GM21576 (cell line): ENCODE results near the gene HPSE2.

Experiments
- ATAC-seq: cut with Tn5 transposase; IDR thresholded peaks from one replicate; pipeline ENCODE4 v1.9.1; 2021; ENCODE audit warnings: mild to moderate bottlenecking, moderate library complexity; ENCODE audit not compliant: unreplicated experiment

HPSE2 gene

DNA sequence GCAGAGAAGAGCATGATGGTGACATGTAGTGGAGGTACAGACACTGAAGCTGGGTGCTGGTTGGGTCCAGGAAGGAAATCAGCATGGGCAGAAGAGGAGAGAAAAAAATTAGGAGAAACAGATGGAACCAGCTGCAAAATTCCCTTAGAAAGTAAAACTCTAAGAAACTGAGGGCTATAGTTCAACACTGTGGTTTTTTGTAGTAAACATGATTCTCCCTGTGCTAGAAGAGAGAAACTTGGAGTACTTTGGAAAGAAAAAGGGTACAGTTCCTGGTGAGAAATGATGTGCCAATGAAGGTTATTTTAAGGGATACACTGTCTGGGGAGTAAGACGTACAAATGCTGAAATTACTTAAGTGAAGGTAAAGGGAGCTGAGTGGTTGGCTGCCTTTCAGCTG lies 607.4 kb downstream of the HPSE2 start:
- ATAC-seq, result no peak

DNA sequence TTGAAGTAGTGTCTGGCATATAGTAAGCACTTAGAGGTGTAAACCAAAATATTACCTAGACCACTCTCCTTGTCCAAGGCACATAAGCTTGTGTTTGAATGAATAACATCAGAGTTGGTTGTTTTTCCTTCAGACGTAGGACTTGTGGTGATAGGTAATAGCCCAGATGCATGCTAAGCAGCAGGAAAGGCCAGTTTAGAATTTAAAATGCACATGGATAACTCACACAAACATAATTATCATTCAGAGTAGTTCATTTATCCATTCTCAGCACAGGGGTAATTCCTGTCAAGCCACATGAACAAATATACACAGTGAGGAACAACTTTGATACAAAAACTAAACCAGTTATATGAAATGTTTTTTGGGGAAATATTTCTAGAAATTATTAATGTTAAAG lies 607.9 kb downstream of the HPSE2 start:
- ATAC-seq, result no peak

DNA sequence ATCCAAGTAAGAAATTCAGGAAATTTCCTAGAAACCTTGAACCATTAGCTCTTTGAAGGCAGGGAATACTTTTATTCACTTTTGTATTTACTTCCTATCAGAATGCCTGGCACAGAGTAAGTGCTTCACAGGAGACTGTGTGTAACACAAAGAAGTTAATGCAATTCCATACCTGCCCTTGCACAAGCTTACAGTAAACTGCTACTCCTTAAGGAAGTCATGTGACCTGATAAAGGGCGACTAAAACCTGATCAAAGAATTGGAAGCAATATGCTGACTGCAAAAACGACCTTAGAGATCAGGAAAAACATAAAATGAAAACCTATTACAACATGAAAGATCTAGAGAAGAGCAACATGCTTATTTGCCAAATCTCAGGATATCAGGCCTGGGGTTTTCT lies 610.7 kb downstream of the HPSE2 start:
- no peak for ATAC-seq

DNA sequence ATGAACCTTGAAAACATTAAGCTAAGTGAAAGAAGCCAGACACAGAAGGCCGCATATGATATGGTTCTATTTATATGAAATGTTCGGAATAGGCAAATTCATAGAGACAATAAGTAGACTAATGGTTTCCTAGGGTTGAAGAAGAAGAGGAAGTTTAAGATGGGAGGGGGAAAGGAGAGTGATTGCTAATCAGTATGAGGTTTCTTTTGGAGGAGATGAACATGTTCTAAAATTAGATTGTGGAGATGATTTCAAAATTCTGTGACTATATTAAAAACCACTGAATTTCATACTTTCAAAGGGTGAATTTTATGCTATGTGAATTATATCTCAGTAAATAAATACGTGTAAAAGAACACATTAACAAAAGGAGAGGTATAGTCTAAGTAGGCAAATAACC lies 612.5 kb downstream of the HPSE2 start:
- no peak for ATAC-seq

DNA sequence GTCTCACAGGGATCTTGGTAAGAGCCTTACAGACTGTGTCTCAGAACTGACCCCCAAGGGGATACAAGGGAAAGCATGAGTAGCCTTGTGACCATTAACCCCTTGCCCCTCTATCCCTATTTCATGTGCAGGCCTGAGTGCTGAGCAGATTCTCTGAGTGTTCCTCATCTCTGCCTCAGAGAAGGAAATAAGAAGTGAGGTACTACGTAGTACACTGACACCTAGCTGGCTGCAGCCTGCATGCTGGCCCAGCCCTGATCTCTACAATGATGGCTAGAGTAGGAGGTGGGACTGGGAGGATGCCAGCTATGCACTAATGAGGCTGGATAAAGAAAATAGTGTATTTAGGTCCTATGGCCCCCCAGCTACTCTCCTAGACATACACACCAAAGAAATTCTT lies 614.0 kb downstream of the HPSE2 start:
- ATAC-seq, result no peak

DNA sequence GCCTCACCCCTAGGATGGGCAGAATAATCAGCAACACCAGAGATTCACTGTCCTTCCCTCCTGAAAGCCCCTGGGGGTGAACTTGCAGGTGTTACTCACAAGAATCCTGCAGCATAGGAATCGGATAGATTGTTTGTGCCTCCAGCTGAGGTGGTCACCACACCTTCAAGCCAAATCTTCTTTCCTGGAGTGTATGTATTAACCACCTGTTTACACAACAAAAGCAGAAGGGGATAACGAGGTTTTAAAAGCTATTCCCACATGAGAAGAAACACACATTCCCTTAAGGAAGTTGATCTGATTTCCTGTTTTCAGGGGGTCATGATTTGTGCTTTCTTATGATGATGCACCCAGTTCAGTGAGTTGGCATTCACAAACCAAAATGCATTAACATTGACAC lies 615.1 kb downstream of the HPSE2 start:
- no peak for ATAC-seq

DNA sequence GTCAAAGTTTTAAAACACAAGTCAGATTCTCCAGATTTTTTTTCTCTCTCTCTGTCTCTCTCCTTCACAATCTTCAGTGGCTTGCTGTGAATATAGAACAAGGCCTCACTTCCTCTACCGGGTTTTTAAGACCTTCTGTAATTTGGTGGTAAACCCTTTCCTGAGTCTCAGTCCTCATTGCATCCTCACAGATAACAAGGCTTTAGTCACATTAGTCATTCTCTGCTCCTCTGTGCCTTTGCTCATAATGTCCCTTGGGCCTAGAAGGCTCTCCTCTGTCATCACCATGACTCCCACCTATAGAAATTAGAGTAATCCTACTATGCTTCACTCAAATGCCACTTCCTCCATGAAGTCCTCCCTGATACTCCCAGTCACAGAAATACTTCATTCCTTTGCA lies 616.2 kb downstream of the HPSE2 start:
- no peak for ATAC-seq

DNA sequence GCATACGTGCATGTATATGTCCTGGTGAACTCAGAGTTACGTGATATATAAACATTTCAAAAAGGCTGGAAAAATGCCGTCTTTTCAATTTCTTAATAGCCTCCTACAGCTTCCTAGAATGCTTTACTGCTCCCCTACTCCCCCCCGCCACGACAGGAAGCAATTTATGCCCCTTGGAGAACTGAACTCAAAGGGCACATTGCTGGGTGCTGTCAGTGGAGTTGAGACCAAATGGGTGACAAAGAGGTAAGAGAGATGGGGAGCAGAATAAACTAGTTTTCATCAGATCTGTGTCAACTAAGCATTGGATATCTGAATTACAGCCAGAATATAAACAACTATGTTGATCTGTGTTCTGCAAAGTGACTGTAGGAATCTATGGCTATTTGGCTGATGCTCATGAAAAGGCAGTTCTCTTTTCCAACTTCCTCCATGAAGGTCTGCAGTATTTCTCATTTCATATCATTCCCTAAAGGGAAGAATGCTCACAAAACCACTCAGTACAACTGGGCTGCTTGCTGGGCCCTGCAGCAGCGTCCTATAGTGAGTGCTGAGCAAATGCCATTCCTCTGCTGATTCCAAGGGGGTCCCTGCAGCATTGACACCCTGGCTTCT lies 617.6 kb downstream of the HPSE2 start:
- no peak for ATAC-seq

DNA sequence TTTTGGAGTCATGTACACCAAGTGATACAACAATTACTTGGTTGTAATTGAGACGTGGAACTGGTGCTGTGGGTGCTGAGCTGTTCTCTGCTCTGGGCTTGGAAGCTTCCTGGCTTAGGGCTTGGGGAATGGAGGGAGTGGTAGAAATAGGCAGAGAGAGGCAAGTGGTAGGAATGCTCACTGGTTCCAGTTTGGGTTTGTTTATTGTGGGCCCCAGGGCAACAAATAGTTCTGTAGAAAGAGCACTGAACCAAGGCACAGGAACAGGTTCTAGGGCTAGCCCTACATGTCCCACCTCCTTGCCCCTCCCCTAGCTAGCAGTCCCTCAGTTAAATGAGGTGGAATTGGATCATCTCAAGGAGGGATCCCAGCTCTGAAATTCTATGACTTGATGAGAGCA lies 622.2 kb downstream of the HPSE2 start:
- ATAC-seq, result no peak

DNA sequence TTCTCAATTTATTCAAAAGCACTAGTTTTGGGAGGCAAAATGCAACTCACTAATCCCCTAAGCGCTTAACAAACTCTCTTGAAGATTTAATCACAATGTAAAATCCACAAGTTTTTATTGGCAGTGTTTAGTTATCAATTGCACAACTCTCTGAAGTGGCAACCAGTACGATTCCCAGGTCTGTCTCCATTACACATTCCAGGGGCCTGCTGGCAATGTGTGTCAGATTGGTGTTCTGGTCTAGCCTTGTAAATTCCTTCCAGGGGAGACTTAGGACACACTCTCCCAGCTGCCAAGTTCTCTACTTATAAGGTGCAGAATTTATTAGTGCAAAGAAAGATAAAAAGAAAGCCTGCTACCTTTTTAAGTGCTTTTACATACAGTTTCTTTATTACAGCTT lies 624.2 kb downstream of the HPSE2 start:
- ATAC-seq, result no peak

DNA sequence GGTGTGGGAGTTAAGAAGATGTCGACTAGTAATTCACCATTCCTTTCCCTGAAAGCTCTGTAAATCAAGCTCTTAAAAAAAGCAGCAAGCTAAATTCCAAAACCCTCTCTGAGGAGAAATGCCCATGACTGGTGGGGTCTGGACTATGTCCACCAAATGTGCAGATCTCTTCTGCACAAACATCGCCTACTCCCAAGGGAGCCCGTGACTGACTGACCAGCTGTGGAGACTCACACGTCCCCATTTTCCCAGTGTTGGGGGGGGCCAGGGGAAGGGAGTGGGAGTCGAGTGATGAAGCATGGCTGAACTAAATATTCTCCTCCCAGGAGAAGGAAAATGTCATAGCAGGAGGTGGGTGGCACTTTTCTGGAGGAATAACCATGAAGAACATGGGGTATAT lies 624.8 kb downstream of the HPSE2 start:
- ATAC-seq, result no peak

DNA sequence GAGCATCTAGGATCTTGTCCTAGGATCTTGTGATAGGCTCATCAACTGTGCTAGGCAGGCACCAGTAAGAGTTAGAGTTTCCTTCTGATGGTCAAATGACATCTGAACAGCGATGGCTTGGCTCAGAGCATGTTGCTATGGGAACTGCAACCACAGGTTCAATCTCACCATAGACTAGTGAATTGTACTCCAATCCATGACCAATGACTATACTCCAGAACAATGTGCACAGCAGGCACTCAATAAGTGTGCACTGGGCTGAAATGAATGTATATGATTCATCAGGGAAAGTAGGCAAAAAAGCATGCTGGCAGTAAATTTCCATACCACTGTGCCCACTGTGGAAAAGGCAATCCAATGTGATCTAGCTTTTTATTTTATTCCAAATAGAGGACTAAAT lies 625.4 kb downstream of the HPSE2 start:
- ATAC-seq, result no peak

DNA sequence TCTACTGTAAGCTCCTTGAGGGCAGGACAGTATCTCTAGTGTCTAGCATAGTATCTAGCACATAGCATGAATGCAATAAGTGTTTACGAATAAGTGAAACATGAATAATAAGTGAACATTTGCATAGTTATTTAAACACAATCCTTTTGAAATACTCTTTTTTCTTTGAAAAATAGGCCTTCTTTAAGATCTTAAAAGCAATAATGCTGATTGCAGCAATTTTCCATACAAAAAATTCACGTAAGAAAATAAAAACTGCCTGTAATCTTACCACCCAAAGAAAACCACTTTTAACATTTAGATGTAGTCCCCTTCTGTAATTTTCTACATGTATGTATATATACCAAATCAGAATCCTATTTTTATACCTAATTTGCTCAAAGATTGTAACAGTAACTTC lies 626.4 kb downstream of the HPSE2 start:
- no peak for ATAC-seq

DNA sequence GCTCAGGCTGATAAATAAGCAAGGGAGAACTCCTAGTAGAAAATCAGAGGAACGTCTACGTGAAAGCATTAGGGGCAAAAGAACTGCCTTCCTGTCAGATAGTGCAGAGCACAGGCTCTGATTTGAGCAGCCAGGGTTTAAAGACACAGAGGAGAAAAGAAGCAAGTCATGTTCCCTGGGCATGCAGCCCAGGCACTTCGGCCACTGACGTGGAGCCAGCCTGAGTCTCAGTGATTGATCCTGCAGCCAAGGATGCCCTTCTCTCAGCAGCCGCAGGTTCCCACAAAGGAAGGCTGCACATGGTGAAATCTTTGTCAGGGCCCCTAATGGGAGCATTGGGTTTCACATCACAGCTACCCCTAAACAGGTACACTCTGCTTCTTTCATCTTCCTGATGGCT lies 627.2 kb downstream of the HPSE2 start:
- ATAC-seq, result no peak

DNA sequence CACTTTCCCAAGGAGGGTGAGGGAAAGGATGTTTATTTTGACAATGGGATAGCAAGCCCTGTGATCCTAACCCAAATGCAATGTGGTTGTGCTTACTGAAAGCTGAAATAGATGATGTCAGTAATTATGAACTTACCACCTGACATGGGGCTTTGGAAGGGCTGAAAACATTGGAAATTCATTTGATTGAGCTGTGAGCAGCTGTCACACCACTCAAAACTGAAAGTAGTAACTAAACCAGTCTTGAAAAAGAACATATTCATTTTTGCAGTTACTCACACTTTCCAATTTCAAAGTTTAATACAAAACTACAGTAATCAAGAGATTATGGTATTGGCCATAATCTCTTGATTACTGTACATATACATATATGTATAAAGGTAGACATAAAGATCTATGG lies 633.4 kb downstream of the HPSE2 start:
- ATAC-seq, result no peak

DNA sequence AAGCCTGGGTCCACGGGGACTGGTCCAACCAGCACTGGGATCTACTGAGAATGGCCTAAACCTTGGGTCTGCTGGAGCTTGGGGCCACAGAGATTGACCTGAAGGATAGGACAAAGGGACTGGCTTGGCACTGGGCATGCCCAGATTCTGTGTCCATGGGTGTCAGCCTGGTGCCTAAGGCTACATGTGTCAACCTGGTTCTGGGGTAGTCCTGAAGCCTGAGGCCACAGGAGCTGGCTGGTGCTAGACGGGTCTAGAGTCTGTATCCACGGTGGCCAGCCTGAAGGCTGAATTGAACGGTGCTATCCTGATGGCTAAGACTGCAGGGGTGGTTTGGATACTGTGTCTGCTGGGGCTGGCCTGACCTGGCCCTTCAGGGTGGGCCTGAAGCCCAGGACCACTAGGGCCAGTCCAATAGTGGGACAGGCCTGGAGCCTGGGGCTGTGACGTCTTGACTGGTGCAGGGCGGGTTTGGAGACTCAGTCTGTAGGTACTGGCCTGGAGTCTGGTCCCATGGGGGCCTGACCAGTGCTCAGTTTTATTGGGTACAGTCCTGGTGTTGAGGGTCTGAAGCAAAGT lies 636.5 kb downstream of the HPSE2 start:
- no peak for ATAC-seq

DNA sequence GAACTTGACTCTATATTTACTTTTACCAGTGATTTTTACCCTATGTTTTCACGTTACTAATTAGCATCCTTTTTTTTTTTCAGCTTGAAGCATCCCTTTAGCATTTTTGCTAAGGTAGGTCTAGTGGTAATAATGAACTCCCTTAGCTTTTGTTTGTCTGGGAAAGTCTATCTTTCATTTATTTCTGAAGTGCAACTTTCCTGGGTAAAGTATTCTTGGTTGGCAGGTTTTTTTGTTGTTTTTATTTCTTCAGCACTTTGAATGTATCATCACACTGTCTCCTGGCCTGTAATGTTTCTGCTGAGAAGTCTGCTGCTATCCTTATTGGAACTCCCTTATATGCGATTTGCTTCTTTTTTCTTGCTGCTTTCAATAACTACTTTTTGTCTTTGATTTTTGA lies 639.2 kb downstream of the HPSE2 start:
- ATAC-seq, result no peak

DNA sequence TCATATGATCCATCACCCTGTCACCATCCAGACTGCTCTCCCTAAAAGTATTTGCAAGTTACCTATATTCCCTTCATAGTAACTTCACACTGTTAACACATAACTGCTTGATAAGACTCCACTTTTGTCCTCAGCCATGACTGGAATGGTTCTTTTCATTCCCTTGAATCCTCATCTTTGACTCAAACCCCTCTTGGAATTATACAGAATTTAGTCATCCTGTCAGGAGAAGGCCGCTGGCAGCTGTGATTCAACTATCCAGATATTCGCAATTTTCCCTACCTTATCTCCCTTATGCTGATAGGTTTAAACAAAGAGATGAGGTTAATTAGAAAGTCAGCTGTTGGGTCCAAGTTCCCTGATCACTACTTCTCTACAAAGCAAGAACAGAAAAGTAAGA lies 646.0 kb downstream of the HPSE2 start:
- ATAC-seq, result no peak

DNA sequence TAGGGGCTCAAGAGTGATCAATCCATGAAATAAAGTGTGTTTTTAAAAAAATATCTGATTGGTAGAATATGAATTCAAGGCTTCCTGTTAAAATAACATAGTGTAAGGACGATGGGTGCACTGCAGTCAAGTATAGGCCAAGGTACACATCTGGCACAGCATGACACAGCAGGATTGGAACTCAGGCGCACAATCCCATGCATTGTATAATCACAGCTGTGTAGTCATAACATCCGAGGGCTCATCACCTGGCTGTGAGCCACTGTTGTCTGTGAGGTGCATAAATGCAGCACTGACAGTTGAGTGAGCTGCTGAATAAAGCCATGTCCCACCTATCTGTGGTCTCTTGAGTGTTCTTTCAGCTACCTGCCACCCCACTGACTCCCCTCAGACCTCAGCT lies 646.6 kb downstream of the HPSE2 start:
- no peak for ATAC-seq

DNA sequence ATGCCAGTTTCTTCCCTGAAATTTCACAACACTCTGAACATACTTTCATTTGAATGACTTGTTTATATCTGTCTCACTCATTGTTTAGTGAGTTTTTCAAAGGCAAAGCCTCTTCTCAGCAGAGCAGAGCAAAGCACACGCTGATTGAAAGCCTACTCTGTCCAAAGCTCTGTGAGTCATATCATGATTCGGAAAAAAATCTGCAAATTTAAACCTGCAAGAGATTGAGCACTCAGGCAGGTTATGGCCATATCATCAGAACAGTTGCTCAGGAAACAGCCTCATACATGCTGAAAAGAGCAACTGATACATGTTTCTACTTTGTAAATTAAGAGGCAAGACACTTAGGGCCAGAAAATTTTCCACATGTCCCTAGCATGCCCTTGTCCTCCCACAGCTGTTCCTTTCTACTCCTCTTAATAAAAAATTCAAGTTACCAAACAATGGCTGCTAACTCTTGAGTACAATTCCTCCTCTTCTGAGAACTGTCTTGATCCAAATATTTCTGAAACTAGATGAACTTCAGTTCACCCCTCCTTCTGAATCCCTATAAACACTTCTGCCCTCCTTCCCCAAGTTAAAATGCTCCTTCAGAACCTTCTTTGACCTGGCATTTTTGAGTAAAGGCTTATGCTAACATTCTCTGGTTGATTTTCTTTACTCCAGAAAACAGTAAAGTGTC lies 648.4 kb downstream of the HPSE2 start:
- no peak for ATAC-seq

DNA sequence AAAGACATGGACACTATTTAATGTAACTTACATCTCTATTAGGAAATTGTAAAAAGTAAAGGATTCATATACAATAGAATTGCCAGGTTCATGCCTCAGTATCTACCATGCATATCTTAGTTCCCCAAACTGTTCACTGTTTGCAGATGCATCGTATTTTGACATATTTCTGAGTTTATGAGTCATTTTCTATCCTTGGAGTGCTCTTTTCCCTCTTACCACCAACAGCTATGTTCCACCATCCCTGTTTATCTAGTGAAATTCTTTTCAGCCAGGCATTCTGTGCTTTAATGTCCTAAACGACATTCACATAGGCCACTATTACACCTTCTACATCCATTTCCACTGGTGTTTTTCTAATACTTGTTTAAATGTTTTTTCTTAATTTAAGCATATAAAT lies 649.6 kb downstream of the HPSE2 start:
- no peak for ATAC-seq

DNA sequence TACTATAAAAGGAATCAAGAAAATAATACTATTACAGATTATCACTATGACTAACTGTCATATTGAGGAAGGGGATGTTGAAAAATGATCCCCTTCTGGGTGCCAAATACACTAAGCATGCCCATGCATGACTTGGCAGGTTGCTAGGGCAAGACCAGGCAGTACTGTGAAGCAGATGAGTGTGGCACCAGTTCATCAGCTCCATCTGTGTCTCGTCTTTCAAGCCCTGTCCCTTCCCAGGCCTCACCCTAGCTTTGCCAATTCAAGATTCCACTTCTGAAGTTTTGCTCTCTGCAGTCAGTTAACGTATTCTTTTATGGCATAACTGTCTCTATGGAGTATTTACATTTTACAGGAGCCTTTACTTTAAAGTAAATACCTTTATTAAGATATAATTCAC lies 653.3 kb downstream of the HPSE2 start:
- ATAC-seq, result no peak

DNA sequence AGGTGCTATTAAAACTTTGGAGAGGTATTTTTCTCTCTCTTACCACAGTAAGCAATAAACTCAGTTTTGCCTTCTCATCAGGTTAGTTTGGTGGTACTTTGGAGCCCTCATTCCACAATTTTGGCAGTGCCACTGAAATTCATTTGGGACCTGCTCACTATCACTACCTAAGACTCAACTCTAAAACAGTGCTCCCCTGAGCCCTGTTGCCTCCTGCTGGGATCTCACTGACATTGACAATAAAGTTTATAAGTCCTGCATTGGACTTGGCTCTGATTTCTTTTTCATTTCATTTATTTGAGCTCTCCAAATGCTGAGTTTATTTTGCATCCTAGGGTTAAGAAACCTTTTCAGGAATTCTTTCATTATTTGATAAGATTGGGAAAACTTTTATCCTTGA lies 658.1 kb downstream of the HPSE2 start:
- no peak for ATAC-seq
